GM19043 (cell line): ENCODE data around the gene PRCD.
A peak's percentile ranks its signal among the peaks of the same experiment; 100 is the strongest.
"Not testable (repeated sequence)": the region's sequence is repeated elsewhere in the genome, so short reads cannot be mapped to it uniquely, and the experiment has no call there.

ENCODE experiments used
- ATAC-seq: cut with Tn5 transposase; IDR thresholded peaks from one replicate; pipeline ENCODE4 v1.9.1; 2021; ENCODE audit warnings: low read depth; ENCODE audit not compliant: unreplicated experiment

PRCD gene

GRCh38 chr17:76502341-76503211 lies 37.3 kb upstream of the PRCD start:
- no peak for ATAC-seq

- ATAC-seq = no peak
Observed at GRCh38 chr17:76504117-76504516, 35.7 kb upstream of the PRCD start.

GRCh38 chr17:76506408-76507345 lies 33.2 kb upstream of the PRCD start:
- ATAC-seq = peak; percentile 53

GRCh38 chr17:76508472-76509063 lies 31.3 kb upstream of the PRCD start:
- not testable (repeated sequence) for ATAC-seq

- ATAC-seq = no peak
Observed at GRCh38 chr17:76510831-76511244, 29.0 kb upstream of the PRCD start.

GRCh38 chr17:76511668-76512365 lies 28.0 kb upstream of the PRCD start:
- no peak for ATAC-seq

- ATAC-seq = no peak
Observed at GRCh38 chr17:76512366-76513305, 27.2 kb upstream of the PRCD start.

- no peak for ATAC-seq
Observed at GRCh38 chr17:76513306-76513692, 26.5 kb upstream of the PRCD start.

GRCh38 chr17:76514355-76514754 lies 25.5 kb upstream of the PRCD start:
- ATAC-seq = not testable (repeated sequence)

GRCh38 chr17:76515274-76515949 lies 24.4 kb upstream of the PRCD start:
- ATAC-seq = no peak

- no peak for ATAC-seq
Observed at GRCh38 chr17:76517638-76518038, 22.2 kb upstream of the PRCD start.

- ATAC-seq = no peak
Observed at GRCh38 chr17:76519048-76519966, 20.5 kb upstream of the PRCD start.

- ATAC-seq = no peak
Observed at GRCh38 chr17:76521262-76521661, 18.6 kb upstream of the PRCD start.

GRCh38 chr17:76521683-76522082 lies 18.2 kb upstream of the PRCD start:
- not testable (repeated sequence) for ATAC-seq

- ATAC-seq = no peak
Observed at GRCh38 chr17:76523084-76524037, 16.5 kb upstream of the PRCD start.
